Activated effector memory CD4-positive, alpha-beta T cell treated with Interleukin-2 at 50 U/mL for 16 hours (primary cell): ENCODE results near the gene ALDH16A1.

Experiments used
- DNase-seq: peaks from one replicate; pipeline ENCODE4 v3.0.0-alpha.2; 2020

The ALDH16A1 gene

DNA sequence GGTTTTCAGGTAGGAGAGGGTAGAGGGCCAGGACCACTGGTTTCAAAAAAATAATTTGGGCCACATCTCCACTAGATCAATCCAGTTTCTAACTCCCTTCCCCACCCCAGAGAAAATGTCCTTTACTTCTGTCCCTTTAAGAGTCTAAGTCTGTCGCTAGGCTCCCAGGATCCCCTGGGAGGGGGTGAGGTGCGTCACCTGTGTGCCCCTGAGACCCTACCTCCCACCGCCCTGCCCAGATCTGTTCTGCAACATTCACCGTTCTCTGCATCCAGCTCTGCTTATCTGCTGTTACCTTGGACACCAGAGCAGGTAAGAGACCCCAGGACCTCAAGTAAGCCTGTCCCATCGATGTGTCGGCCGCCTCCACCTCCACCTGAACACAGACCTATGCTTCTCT is 27.8 kb upstream of the ALDH16A1 start, which contains the start of gene GFY:
TSS of gene GFY (plus strand) at position 211 of the 400 bp plus-strand sequence. CDS start 1,043 bp downstream, outside the sequence.
- no peak for DNase-seq

DNA sequence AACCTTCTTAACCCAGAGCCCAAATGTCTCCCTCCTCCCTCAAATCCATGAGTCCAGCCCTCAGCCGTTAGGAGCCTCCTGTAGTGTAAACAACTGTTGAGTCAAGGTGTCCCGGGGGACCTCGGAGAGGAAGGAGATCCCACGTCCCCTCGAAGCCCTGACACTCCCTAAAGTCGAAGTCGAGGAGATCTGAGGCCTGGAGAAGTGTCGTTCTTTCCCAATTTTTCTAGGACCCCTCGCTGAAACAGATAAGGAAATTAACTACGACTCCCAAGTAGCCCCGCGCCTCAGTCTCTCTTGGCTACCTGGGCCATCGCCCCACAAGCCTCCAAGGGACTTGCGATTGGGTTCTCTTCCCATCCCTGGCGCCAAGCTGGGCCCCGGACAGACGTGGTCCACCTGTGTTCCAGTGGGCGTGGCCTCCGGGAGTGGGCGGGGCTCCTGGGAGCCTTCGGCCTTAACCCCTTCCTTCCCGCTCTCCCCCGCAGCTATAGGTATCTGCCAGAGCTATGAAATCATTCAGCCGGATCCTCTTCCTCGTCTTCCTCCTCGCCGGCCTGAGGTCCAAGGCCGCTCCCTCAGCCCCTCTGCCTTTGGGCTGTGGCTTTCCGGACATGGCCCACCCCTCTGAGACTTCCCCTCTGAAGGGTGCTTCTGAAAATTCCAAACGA is 27.0 kb upstream of the ALDH16A1 start:
- no peak for DNase-seq

DNA sequence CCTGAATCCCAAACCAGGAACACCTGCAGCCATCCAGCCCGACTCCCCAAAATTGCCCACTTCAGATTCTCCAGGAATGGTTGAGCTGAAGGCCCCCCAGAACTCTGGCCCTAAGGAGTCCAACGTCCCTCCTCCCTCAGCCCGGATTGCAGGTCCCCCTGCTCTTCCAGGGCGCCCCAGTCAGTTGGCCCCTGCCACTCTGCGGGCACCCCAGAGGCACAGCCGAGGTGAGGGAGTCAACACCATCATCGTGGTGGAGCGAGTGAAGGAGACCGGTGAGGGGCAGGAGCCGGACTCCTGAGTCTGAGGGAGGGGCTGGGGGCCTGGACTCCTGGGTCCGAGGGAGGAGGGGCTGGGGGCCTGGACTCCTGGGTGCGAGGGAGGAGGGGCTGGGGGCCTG is 25.7 kb upstream of the ALDH16A1 start:
- no peak for DNase-seq

DNA sequence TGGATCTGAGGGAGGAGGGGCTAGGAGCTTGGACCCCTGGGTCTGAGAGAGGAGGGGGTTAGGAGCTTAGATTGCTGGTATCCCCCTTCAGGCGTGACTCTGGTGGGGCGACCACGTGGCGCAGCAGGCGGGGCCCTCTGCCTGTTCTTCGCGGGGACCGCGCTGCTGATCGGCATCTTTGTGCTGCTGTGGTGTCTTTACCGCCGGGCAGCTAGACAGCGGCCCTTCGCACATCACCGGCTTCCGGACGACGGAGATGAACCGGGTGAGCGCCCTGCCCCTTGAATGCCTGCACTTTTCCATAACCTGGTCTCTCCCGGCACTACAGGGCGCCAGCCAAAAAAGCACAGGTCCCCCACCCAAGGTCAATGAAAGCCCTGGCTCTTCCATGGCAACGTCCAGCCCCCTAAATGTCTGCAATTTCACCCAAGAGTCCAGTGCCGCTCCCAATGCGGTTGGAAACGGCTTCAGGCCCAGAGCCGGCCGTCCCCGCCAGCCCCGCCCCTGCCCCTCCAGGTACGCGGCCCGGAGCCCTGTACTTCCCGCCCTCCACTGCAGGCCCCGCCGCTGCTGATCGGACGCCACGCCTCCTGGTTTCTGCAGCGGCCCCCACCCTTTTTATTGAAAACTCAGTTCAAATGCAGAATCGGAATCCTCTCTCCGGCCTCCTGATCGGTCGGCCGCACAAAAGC is 25.0 kb upstream of the ALDH16A1 start:
- no peak for DNase-seq

DNA sequence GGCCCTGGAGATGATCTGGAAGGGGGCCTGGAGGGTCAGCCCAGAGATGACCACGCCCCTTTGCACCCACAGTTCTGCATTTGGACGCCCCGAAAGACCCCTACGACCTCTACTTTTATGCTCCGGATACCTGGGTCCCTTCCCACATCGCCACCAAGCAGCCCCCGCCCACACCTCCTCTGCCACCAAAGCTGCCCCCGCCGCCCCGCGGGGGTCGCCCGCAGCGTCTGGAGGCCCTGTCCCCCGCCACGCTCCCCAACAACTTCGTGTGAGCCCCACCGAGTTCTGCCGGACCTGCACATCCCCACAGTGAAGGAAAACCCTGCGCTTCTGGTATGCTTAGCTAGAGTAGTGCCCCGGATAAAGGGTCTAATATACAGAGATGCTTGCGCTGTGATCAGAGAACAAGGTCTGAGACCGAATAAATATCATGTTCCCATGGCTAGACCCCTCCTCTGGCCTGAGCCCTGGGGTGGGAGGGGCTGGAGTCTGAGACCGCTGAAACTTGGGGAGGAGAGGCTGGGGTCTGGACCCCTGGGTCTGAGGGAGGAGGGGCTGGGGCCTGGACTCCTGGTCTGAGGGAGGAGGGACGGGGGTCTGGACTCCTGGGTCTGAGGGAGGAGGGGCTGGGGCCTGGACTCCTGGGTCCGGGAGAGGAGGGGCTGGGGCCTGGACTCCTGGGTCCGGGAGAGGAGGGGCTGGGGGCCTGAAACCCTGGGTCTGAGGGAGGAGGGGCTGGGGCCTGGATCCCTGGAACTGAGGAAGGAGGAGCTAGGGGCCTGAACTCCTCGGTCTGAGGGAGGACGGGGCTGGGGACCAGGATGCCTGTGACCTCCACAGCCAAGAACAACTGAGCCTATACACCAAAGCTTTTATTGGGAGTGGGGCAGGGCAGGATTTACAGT is 24.2 kb upstream of the ALDH16A1 start:
- no peak for DNase-seq

DNA sequence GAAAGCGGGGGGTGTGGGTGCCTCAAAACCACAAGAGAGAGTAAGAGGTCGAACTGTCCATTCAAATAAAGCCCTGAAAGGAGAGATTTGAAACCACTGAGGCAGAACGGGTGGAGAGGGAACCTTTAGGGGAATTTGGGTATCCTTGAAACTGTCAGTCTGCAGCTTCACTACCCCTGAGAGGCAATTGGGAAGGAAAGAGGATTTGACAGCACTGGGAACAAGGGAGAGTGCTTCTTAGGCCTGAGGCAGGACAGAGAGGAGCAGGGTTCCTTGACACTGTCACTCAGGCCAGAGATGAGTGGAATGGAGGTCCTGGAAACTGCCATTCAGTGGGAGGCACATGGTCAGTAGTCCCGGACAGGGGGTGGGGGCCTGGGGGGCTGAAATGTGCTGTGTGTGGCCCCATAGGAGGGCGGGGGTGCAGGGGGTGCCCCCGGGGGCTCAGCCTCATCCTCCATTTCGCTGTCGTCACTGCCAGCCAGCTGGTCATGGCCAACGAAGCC is 22.8 kb upstream of the ALDH16A1 start:
- DNase-seq, result no peak

DNA sequence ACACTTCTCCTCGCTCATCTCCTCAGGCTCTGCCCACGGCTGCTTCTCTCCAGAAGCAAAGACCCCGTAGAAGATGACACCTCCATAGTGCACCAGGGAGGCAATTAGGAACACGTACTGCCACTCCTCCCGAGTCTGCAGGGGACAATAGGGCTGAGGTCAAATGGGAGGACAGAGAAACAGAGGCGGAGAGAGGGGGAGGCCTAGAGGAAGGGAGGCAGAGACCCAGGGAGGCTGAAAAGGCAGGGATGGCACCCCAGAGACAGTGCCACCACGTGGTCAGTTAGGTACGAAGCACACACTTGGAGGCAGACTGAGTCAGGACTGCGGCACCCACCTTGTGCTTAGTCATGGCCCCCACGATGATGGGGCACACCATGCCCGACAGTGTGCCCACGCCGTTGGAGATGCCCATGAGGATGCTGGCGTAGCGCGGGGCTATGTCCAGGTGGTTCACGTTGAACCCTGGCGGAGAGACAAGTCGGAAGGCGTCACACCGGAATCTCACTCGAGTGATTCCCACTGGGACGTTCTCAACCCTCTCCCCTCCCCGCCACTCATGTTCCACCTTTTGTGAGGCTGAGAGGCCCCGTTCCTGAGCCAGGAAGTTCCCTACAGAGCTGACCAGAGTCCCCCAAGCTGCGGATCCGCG is 22.2 kb upstream of the ALDH16A1 start:
- DNase-seq, result no peak

DNA sequence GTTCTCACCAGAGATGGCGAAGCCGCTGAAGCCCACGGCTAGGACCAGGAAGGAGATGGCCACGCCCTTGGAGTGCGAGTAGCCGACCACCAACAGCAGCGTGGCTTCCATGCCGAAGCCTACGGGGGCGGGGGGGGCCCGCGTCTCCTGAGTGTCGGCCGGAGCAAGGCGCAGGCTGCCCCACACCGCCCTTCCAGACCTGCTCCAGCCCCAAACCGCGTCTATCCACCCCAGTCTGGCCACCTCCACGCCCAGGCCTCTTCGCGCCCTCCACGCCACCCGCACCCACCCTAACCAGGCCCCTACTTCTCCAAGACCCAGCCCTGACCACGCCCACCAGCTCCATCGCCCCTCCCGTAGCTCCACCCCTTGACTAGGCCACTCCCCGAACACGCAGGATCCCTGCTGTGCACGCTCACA is 21.7 kb upstream of the ALDH16A1 start:
- DNase-seq, result no peak

DNA sequence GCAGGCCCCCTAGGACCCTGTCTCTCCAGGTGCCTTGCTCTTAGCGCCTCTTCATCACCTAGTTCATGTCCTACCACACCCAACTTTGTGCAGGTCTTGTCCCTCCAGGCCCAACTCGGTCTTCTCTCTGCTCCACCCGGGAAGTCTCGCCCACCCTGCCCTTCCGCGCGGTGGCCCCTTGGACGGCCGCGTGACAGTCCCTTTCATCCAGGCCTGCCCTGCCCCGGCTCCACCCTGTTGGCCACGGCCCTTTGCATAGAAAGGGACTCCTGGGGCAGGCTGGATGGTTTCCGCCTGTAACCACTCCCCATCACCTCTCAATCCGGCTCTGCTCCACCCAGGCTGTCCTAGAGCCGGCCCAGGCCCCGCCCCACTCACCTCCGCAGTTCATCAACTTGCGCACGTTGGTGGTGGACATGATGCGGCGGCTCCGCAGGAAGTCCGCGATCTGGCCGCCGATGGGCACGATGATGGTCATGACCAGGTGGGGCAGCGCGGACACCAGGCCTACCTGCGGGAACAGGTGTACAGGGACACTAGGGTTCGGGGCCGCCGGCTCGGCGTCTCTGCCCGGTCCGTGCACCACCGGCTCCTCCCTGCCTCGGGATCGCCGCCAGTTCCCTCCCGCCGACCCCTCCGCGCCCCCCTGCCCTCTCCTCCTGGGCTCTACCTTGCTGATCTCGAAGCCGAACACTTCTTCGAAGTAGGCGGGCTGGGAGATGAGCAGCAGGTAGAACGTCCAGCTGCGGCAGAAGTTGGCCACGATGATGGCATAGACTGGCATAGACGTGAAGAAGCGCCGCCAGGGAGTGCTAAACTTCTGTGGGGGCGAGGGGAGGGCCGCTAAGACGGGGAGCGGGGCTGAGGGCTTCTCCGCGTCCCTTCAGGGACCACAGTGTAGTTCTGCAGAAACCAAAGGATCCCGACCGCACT is 20.6 kb upstream of the ALDH16A1 start:
- no peak for DNase-seq

DNA sequence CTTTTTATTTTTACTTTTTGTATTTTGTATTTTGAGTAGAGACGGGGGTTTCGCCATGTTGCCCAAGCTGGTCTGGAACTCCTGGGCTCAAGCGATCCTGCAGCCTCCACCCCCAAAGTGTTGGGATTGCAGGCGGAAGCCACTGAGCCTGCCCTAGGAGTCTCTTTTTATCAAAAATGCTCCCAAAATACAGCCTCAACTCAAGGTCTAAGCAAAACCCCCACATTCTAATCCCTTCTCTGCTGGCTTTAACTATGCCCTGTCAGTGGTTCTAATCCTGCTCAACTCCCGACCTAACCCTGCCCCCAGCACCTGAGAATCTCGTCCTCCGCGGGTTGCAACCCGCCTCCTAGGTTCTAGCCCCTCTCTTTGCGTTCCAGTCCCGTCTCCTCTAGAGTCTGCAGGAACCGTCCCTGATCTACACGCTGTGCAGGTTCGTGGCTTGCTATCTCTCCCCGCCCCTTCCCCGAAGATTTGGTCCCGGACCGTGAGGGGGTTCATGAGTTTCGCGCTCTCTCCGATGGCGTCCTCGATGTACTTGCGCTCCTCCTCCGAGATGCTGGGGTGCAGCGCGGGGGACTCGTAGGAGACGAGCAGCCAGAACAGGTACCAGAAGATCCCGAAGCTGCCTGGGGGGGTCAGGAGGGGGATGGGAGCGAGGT is 19.7 kb upstream of the ALDH16A1 start:
- no peak for DNase-seq

DNA sequence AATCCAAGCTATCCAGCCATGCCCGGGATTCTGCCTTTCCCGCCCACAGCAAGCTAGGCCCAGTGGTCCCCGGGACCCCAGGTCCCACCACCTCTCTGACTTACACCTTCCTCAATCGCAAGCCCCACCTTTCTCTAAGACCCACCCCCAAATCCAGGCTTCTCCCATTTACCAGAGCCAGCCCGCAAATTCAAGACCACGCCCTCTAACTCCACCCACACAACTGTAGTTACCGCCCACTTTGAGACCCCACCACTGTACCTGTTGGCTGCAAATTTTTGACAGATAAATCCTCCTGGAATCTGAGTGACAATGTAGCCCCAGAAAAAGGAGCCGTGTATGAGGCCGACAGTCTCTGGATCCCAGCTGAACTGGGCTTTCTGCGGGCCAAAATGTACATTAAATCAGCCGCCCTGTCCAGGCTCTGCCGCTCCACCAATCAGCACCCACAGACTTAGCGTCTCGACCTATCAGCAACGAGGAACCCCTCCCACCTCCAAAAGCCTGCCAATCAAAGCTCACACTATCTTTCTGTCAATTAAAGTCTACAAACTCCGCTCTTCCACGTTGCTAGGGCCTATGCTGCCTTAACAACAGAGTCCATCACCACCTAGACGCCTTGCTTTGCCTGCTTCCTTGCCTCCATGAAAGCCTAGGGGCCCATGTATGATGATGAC is 18.0 kb upstream of the ALDH16A1 start:
- no peak for DNase-seq

DNA sequence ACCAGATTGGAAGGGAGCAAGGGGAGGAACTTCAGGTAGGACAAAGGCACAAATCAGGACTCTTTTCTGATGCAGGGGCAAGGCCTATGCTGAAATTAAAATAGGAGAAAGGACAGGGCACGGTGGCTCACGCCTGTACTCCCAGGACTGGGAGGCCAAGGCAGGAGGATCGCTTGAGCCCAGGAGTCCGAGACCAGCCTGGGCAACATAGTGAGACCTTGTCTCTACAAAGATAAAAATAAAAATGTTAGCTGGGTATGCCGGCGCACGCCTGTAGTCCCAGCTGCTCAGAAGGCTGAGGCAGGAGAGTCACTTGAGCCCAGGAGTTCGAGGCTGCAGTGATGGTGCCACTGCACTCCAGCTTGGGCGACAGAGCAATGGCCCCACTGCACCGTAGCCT is 17.4 kb upstream of the ALDH16A1 start:
- no peak for DNase-seq

DNA sequence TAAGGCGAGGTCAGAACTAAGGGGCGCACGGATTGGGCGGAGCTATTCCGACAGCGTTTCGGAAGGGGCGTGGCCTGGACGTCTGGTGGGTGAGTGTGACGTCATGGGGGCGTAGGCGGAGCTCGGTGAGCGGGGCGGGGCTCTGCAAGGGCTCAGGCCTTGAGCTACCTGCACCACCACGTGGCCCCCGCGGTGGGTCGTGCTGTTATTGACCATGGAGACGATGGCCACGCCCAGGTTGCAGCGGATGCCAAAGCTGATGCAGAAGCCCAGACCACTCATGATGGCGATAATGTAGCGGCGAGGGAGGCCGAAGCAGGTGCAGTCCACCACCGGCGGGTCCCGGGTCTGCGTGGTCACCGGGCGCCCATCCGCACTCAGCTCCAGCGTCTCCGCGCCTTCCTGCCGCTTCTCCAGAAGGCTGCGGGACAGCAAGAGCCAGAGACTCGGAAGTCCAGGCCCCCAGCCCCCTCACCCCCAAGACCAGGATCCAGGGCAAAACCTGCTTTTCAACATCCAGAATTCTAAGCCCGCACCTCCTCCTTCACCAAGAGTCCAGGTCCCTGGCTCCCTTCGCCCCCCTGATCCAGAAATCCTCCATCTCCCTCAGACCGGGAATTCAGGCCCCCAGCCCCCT is 16.5 kb upstream of the ALDH16A1 start:
- DNase-seq, result no peak

DNA sequence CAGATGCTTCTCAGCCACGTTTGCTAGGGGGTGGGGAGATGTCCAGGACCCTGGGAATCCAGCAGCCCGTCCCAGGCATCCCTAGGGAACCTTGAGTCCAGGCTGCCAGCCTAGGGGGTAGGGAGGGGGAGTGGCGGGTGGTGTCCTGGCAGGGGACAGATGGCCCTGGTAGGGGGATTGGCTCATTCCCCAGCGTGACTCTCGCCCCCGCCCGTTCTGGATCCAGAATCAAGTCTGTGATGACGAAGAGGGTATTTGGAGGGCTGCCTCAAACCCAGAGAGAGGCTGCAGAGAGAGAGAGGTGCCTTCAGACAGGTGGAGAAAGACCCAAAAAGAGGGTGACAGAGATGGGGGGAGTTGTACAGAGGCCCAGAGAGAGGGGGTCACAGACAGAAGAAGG is 15.8 kb upstream of the ALDH16A1 start:
- DNase-seq, result no peak

DNA sequence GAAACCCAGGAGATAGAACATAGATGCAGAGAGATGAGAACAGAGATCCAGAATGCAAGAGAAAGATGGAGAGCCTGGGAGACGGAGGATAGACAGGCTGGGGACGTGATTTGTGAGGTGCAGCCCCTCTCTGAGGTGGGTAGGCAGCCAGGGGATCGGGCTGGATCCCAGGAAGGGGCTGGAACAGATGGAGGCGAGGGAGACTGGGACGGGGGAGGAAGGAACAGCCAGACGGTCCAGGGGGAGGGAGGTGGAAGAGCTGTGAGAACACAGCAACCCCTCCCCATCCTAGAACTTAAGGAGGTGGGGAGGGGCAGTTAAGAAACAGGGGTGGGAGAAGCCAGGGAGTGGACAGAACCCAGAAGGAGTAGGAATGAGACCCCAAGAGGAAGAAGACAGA is 14.8 kb upstream of the ALDH16A1 start:
- DNase-seq, result no peak

DNA sequence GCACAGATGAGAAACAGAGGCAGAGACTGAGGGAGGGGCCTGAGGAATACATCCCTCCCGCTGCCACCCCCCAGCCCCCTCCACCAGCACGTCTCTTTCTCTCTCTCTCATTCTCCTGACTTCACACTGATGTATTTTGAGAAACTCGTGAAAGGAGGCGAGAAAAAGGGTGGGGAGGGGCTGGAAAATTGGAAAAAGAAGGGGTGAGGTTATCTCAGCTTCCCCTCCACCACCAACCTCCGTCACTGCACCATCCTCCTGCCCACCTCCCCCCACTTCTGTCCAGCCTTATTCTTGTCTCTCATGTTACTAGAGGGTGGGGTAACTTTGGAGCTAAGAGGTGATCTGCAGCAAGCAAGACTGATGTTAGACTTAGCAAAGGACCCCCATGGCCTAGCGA is 13.2 kb upstream of the ALDH16A1 start:
- no peak for DNase-seq

DNA sequence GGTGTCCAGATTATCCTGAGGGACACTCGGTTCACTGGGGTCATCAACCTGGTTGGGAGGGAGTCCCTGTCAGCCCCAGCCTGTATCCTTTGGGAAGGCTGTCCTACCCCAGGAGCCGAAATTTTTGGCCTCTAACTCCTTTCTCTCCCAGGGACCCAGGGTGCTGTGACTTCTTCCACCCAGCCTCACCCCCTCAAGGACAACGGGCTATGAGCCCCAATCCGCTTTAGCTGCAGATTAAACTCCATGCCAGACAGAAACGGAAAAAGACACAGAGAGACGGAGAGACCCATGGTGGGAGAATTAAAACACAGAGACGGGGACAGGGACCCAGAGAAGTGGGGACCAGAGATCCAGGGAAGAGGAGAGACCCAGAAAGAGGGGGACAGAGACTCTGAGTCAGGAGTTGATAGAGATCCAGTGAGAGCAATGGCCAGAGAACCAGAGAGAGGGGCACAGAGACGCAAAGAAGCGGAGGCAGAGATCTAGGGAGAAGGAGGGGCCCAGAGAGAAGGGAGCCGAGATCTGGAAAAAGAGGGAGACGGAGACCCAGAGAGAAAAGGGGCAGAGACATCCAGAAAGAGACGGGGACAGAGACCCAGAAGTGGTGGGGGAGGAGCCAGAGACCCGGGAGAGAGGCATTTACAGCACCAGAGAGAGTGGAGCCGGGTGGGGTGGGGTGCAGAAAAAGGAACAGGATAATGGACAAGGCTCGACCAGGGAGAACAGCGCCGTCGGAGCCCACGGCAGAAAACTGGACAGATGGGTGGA is 12.4 kb upstream of the ALDH16A1 start:
- DNase-seq, result no peak

DNA sequence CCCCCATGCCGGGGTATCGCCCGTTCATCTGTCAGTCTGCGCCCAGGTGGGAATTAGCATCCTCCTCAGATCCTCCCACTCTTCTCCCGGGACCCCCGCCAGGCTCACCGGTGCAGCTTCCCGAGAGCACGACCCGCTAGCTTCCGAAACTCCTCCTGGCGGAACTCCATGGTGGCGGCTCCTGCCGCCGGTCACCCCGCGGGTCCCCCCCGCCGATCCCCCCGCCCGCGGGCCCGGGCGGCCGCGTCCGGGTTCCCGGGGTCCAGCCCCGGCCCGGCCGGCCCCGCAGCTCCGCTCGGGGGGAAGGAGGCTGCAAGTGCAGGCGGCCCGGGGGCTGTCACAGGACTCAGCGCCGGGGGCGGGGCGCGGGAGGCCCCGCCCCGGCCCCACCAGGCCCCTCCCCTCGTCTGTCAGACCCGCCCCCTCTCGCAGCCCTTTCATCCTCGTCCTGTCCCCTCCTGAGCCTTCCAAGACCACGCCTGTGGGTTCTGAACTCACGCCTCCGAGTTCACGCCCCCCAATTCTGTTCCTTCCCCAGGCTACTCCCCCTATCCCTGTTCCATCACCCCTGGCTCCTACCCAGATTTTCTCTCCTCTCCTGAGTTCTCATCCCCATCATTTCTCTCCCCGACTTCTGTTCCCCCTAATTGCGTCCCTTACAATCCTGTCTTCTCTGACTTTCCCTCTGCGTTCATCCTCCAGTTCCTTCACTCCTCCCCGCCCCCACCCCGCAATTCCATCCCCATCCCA is 11.6 kb upstream of the ALDH16A1 start, which contains the start of gene SLC17A7:
TSS of gene SLC17A7 (minus strand) at position 318 of the 750 bp plus-strand sequence. CDS start at position 170, 148 bp downstream.
- peak; percentile 19 for DNase-seq
